Keratinocyte (primary cell): ENCODE data around the gene C16orf92. TPM values are rescaled to one million over a fixed set of nuclear protein-coding genes. Genes with fewer than 3 reads are reported as not detected.
A peak's percentile ranks its signal among the peaks of the same experiment; 100 is the strongest.

Experiments used
- DNase-seq: peaks from one replicate; pipeline ENCODE4 v3.0.0-alpha.2; 2011; ENCODE audit warnings: low read depth, missing footprints, low spot score
- FAIRE-seq: peaks from 2 replicates; lab custom pipeline; 2011; peaks lifted over from hg19 to GRCh38; lab: Jason Lieb, UNC
- H2AFZ ChIP-seq: 2 replicates; pipeline ENCODE4 v1.6.0; 2012; ENCODE audit warnings: low read length, control low read depth, inconsistent platforms; ENCODE audit not compliant: control insufficient read depth
- H3K27ac ChIP-seq: 2 replicates; pipeline ENCODE4 v1.5.1; 2011; ENCODE audit warnings: low read length; ENCODE audit not compliant: control insufficient read depth, insufficient read depth
- H3K27me3 ChIP-seq: 3 replicates; pipeline ENCODE4 v1.6.0; 2011; ENCODE audit warnings: low read length; ENCODE audit not compliant: control insufficient read depth, insufficient read depth; ENCODE audit errors: extremely low read depth
- H3K36me3 ChIP-seq, 2 experiments: 2 replicates in 1 of 2; 3 replicates in 1 of 2; pipeline ENCODE4 v1.5.1; 2011; ENCODE audit warnings: low read length in 2 of 2, mild to moderate bottlenecking in 1 of 2; ENCODE audit not compliant: control insufficient read depth in 2 of 2, insufficient read depth in 2 of 2; ENCODE audit errors: extremely low read depth in 1 of 2
- H3K4me1 ChIP-seq: 3 replicates; pipeline ENCODE4 v1.5.1; 2011; ENCODE audit warnings: low read length; ENCODE audit not compliant: control insufficient read depth, insufficient read depth; ENCODE audit errors: extremely low read depth
- H3K4me2 ChIP-seq: 3 replicates; pipeline ENCODE4 v1.6.0; 2011; ENCODE audit warnings: low read depth, low read length; ENCODE audit not compliant: control insufficient read depth, insufficient read depth; ENCODE audit errors: extremely low read depth
- H3K4me3 ChIP-seq, 3 experiments: fragments of 200-600 bp in 1 of 3; sonication (generic) in 1 of 3; 2 replicates in 2 of 3; 3 replicates in 1 of 3; pipeline ENCODE4 v1.5.1; 2011 to 2016; ENCODE audit warnings: low read length in 3 of 3, mild to moderate bottlenecking in 3 of 3, control low read depth in 2 of 3, inconsistent platforms in 1 of 3, low read depth in 1 of 3, mixed read lengths in 1 of 3, mixed run types in 1 of 3, moderate library complexity in 1 of 3; ENCODE audit not compliant: control insufficient read depth in 2 of 3, insufficient read depth in 2 of 3; ENCODE audit errors: extremely low read depth in 1 of 3
- H3K79me2 ChIP-seq: 2 replicates; pipeline ENCODE4 v1.6.0; 2012; ENCODE audit warnings: low read length; ENCODE audit not compliant: control insufficient read depth, insufficient read depth
- H3K9ac ChIP-seq: 3 replicates; pipeline ENCODE4 v1.6.0; 2011; ENCODE audit warnings: low read length; ENCODE audit not compliant: control insufficient read depth, insufficient read depth; ENCODE audit errors: extremely low read depth
- H3K9me1 ChIP-seq: 3 replicates; pipeline ENCODE4 v1.6.0; 2011; ENCODE audit warnings: low read length; ENCODE audit not compliant: control insufficient read depth, insufficient read depth; ENCODE audit errors: extremely low read depth
- H3K9me3 ChIP-seq: 2 replicates; pipeline ENCODE4 v1.5.1; 2012; ENCODE audit warnings: low read depth, low read length; ENCODE audit not compliant: control insufficient read depth
- H4K20me1 ChIP-seq: 3 replicates; pipeline ENCODE4 v1.6.0; 2011; ENCODE audit warnings: low read length; ENCODE audit not compliant: control insufficient read depth, insufficient read depth; ENCODE audit errors: extremely low read depth
- CTCF ChIP-seq, 3 experiments: IDR thresholded peaks in 1 of 3; conservative IDR thresholded peaks in 1 of 3; optimal IDR thresholded peaks in 1 of 3; 2 replicates in 2 of 3; 3 replicates in 1 of 3; pipeline versions ENCODE3 to v1.5.1; 2011; ENCODE audit warnings: low read length in 3 of 3, mild to moderate bottlenecking in 3 of 3, moderate library complexity in 2 of 3, control low read depth in 1 of 3, inconsistent platforms in 1 of 3; ENCODE audit not compliant: insufficient read depth in 2 of 3; ENCODE audit errors: extremely low read depth in 1 of 3
- EZH2 ChIP-seq: IDR thresholded peaks from one replicate; pipeline ENCODE4 v1.6.1; 2012; ENCODE audit warnings: inconsistent platforms, mild to moderate bottlenecking, low read length, moderate library complexity
- dilution Hi-C: fragments of 300-500 bp; cut with MboI; formaldehyde crosslinking; loops from one replicate; pipeline ENCODE4 v1.7.0; 2020; ENCODE audit warnings: low sequenced_read_pairs; ENCODE audit not compliant: extremely low pct_ligation_motif_present
- polyA plus RNA-seq, 5 experiments: library from polyadenylated mRNA; depleted of rRNA in 3 of 5; stranded (reverse) in 3 of 5; stranded (forward) in 1 of 5; unstranded in 1 of 5; fragments of >200 nt; gene quantifications; 1 replicate in 1 of 5; 2 replicates in 3 of 5; 3 replicates in 1 of 5; pipeline versions ENCODE4 v1.2.1 to v1.2.3, GENCODE V29; 2011 to 2012; ENCODE audit warnings: missing spikeins in 2 of 5, low read depth in 1 of 5, low replicate concordance in 1 of 5

Gene C16orf92
- polyA plus RNA-seq, 1 donor (not counting 4 experiments of a cell fraction or from before 2014, with no cell fraction given): not detected

- H3K9me3 ChIP-seq: no peaks in the 10 kb centered on the region
- TF ChIP-seq CTCF (optimal IDR thresholded peaks at IDR 0.05 in 1 of 3, IDR thresholded peaks at IDR 0.05 in 1 of 3, conservative IDR thresholded peaks at IDR 0.05 in 1 of 3; ENCODE audit: extremely low read depth in 1 of 3, insufficient read depth in 2 of 3, low read length in 3 of 3) (no peak), EZH2 (no peak)
- H3K9ac ChIP-seq: no peak overlapping the region
- FAIRE-seq (no peak), DNase-seq (no peak)
- H2AFZ ChIP-seq: no peak overlapping the region
- H3K4me2 ChIP-seq: peak overlapping the region; percentile 9
- H3K4me1 ChIP-seq: peaks cover 30% of the 10 kb centered on the region
- dilution Hi-C loops: no loop called here
- peaks cover 2% of the 10 kb centered on the region for H3K79me2 ChIP-seq
- H4K20me1 ChIP-seq: no peaks in the 10 kb centered on the region
- peaks cover 0 to 4% of the 10 kb centered on the region in 2 experiments for H3K36me3 ChIP-seq
- no peak overlapping the region for H3K27ac ChIP-seq
- no peaks in the 10 kb centered on the region for H3K9me1 ChIP-seq
- H3K4me3 ChIP-seq: no peak overlapping the region
- H3K27me3 ChIP-seq: no peaks in the 10 kb centered on the region
Observed at GRCh38 chr16:30054451-30054850, 31.5 kb downstream of the C16orf92 start.

GRCh38 chr16:30054959-30055553 is 32.1 kb downstream of the C16orf92 start:
- no peak for TF ChIP-seq EZH2
- peak; percentile 84 to 92 (median 85) for TF ChIP-seq CTCF (optimal IDR thresholded peaks at IDR 0.05 in 1 of 3, IDR thresholded peaks at IDR 0.05 in 1 of 3, conservative IDR thresholded peaks at IDR 0.05 in 1 of 3; ENCODE audit: extremely low read depth in 1 of 3, insufficient read depth in 2 of 3, low read length in 3 of 3)
- H3K4me2 ChIP-seq: peak overlapping the region; percentile 39
- peaks cover 0 to 4% of the 10 kb centered on the region in 2 experiments for H3K36me3 ChIP-seq
- FAIRE-seq (no peak), DNase-seq (no peak)
- no peaks in the 10 kb centered on the region for H3K9me3 ChIP-seq
- H3K9me1 ChIP-seq: no peaks in the 10 kb centered on the region
- peak overlapping the region; percentile 73 for H3K27ac ChIP-seq
- peaks cover 27% of the 10 kb centered on the region for H3K4me1 ChIP-seq
- H3K79me2 ChIP-seq: peaks cover 2% of the 10 kb centered on the region
- peak overlapping the region; percentile 43 for H3K9ac ChIP-seq
- no peaks in the 10 kb centered on the region for H4K20me1 ChIP-seq
- H2AFZ ChIP-seq: no peak overlapping the region
- peak overlapping the region in 1 of 3 experiments; percentile 11 for H3K4me3 ChIP-seq
- dilution Hi-C loops: no loop called here
- no peaks in the 10 kb centered on the region for H3K27me3 ChIP-seq
